ENCODE data around the gene DNMT1. TPM values are rescaled to one million over a fixed set of nuclear protein-coding genes. Genes with fewer than 3 reads are reported as not detected.

Gene DNMT1
- polyA plus RNA-seq, 1 of the 3 experiments (the other 2 are of a cell fraction) = 58.3 TPM

GRCh38 chr19:10086591-10087192 is 108.1 kb downstream of the DNMT1 start:
- Histone ChIP-seq H3K27ac (ENCODE audit: low read depth in 2 of 2, low read length in 1 of 2) (peak overlapping the region in 1 of 2 experiments; percentile 66; a peak in 1 of 4 replicates), H2AFZ (ENCODE audit: low read depth) (peak overlapping the region; percentile 96)

GRCh38 chr19:10085641-10086590 is 108.8 kb downstream of the DNMT1 start, which contains the start of gene SHFL:
TSS of gene SHFL (plus strand) at chr19:10086317. CDS start at chr19:10086428, 111 bp downstream.
- Histone ChIP-seq H3K79me2 (ENCODE audit: insufficient read depth) (no peaks in the 10 kb centered on the region; the same call in 1 of the 2 replicates), H3K4me2 (peak within 1 kb of the TSS; percentile 90), H2AFZ (ENCODE audit: low read depth) (peak within 1 kb of the TSS; percentile 96), H3K4me3 (ENCODE audit: low read depth in 2 of 2, low read length in 1 of 2) (peak within 1 kb of the TSS; percentile 82 to 100), H3K9me3 (no peaks in the 10 kb centered on the region), H3F3A (replicated peaks; ENCODE audit: insufficient read depth) (peaks cover 5% of the 10 kb centered on the region), H3K9ac (peak within 1 kb of the TSS; percentile 71), H4K20me1 (ENCODE audit: insufficient read depth) (no peaks in the 10 kb centered on the region), H3K9me2 (no peaks in the 10 kb centered on the region), H3K4me1 (ENCODE audit: control insufficient read depth in 1 of 2, insufficient read depth in 2 of 2, low read depth in 1 of 2, low read length in 1 of 2) (peaks cover 0 to 7% of the 10 kb centered on the region in 2 experiments; a peak in 1 of 4 replicates), H3K27ac (ENCODE audit: low read depth in 2 of 2, low read length in 1 of 2) (peak within 1 kb of the TSS in 1 of 2 experiments; percentile 66; a peak in 1 of 4 replicates), H3K27me3 (ENCODE audit: insufficient read depth) (peaks cover 13% of the 10 kb centered on the region), H3K36me3 (replicated peaks in 1 of 2; ENCODE audit: control insufficient read depth in 1 of 2, insufficient read depth in 2 of 2, low read length in 1 of 2) (no peaks in the 10 kb centered on the region)
- TF ChIP-seq NRF1 (IDR thresholded peaks at IDR 0.05; ENCODE audit: low read depth, low read length) (peak; percentile 19; the same call in 1 of the 2 replicates), SMC3 (IDR thresholded peaks at IDR 0.05; ENCODE audit: low read depth, low read length) (no peak), POLR2AphosphoS5 (IDR thresholded peaks at IDR 0.05; ENCODE audit: low read depth, low read length) (0 out of 2 replicates have a peak, but pooled peaks have one; percentile 30), USF1 (IDR thresholded peaks at IDR 0.05; ENCODE audit: borderline replicate concordance, low read depth) (peak; percentile 73), RCOR1 (IDR thresholded peaks at IDR 0.05; ENCODE audit: low read length) (no peak), GATA2 (CRISPR knock-in tag; IDR thresholded peaks at IDR 0.05) (no peak)
- DNase-seq = peak; percentile 95
- POLR2A ChIA-PET = no interaction called here
- CTCF ChIA-PET = interaction anchor here (0.6 kb wide), 1 partner anchor 40 kb away, joined by 5 read pairs; no protein-coding TSS in a partner anchor
- 11% methylated on average over 18 of the region's 81 CpGs for WGBS (ENCODE audit: low lambda C conversion rate)

More at GRCh38 chr19:10086591-10087192, 108.1 kb downstream of the DNMT1 start:
- H3K79me2 ChIP-seq (ENCODE audit: insufficient read depth) = no peaks in the 10 kb centered on the region; the same call in 1 of the 2 replicates
- H4K20me1 ChIP-seq (ENCODE audit: insufficient read depth) = no peaks in the 10 kb centered on the region
- ChIA-PET CTCF (no interaction called here), POLR2A (no interaction called here)
- no peaks in the 10 kb centered on the region for H3K9me3 ChIP-seq
- no peak for DNase-seq
- 33% methylated on average over 17 of the region's 43 CpGs for WGBS (ENCODE audit: low lambda C conversion rate)
- TF ChIP-seq IRF3 (IDR thresholded peaks at IDR 0.05; ENCODE audit: low read depth, low read length) = no peak
- TF ChIP-seq SIN3A (IDR thresholded peaks at IDR 0.05; ENCODE audit: borderline replicate concordance, low read depth, low read length) = no peak
- no peak for TF ChIP-seq RCOR1 (IDR thresholded peaks at IDR 0.05; ENCODE audit: low read length)
- TF ChIP-seq EP300 (IDR thresholded peaks at IDR 0.05; ENCODE audit: borderline replicate concordance in 1 of 2, low read depth in 1 of 2, low read length in 1 of 2) = no peak
- no peak for TF ChIP-seq CHD2 (IDR thresholded peaks at IDR 0.05; ENCODE audit: low read length, partially characterized antibody)
- TF ChIP-seq MAX (IDR thresholded peaks at IDR 0.05; ENCODE audit: low read depth) = no peak
- TF ChIP-seq MXI1 (IDR thresholded peaks at IDR 0.05; ENCODE audit: low read depth, low read length) = no peak
- TF ChIP-seq NFIC (IDR thresholded peaks at IDR 0.05; ENCODE audit: borderline replicate concordance) = no peak
- TF ChIP-seq FOXJ3 (CRISPR knock-in tag; IDR thresholded peaks at IDR 0.05) = no peak
- TF ChIP-seq TCF12 (IDR thresholded peaks at IDR 0.05) = no peak
- no peaks in the 10 kb centered on the region for H3K9me2 ChIP-seq
- H3K27me3 ChIP-seq (ENCODE audit: insufficient read depth) = peaks cover 5% of the 10 kb centered on the region; the same call in 1 of the 2 replicates
- H3F3A ChIP-seq (replicated peaks; ENCODE audit: insufficient read depth) = peaks cover 5% of the 10 kb centered on the region
- H3K9ac ChIP-seq = peak overlapping the region; percentile 71
- H3K4me1 ChIP-seq (ENCODE audit: control insufficient read depth in 1 of 2, insufficient read depth in 2 of 2, low read depth in 1 of 2, low read length in 1 of 2) = peaks cover 0 to 7% of the 10 kb centered on the region in 2 experiments; a peak in 1 of 4 replicates
- H3K36me3 ChIP-seq (replicated peaks in 1 of 2; ENCODE audit: control insufficient read depth in 1 of 2, insufficient read depth in 2 of 2, low read length in 1 of 2) = no peaks in the 10 kb centered on the region
- H3K4me3 ChIP-seq (ENCODE audit: low read depth in 2 of 2, low read length in 1 of 2) = peak overlapping the region; percentile 82 to 100
- peak overlapping the region; percentile 90 for H3K4me2 ChIP-seq

All from SK-N-SH (cell line).